Testis (tissue), 3 donors: ENCODE data around the gene GTPBP3. TPM values are rescaled to one million over a fixed set of nuclear protein-coding genes. Genes with fewer than 3 reads are reported as not detected.

Experiments used
- DNase-seq: peaks from one replicate; pipeline ENCODE4 v3.0.0-alpha.2; 2019
- H3K27ac ChIP-seq, 2 donors: fragments of 200-600 bp; sonication (generic); one replicate each; pipeline ENCODE4 v1.5.1; 2019
- H3K27me3 ChIP-seq: fragments of 200-600 bp; sonication (generic); one replicate; pipeline ENCODE4 v1.5.1; 2019
- H3K36me3 ChIP-seq: fragments of 200-600 bp; sonication (generic); one replicate; pipeline ENCODE4 v1.5.1; 2017; ENCODE audit warnings: low read depth; ENCODE audit errors: missing control alignments
- H3K4me1 ChIP-seq: fragments of 200-600 bp; sonication (generic); one replicate; pipeline ENCODE4 v1.5.1; 2019
- H3K4me3 ChIP-seq, 2 donors: fragments of 200-600 bp; sonication (generic); one replicate each; pipeline ENCODE4 v1.5.1; 2017 to 2019
- H3K9me3 ChIP-seq: fragments of 200-600 bp; sonication (generic); one replicate; pipeline ENCODE4 v1.5.1; 2017
- CTCF ChIP-seq, 3 experiments: fragments of 450-650 bp in 2 of 3; fragments of 200-600 bp in 1 of 3; sonication (generic) in 1 of 3; IDR thresholded peaks; one replicate each; pipeline ENCODE4 v1.5.1; 2016 to 2019; ENCODE audit warnings: antibody characterized with exemption in 3 of 3, mild to moderate bottlenecking in 2 of 3, moderate library complexity in 1 of 3
- POLR2A ChIP-seq: fragments of 450-650 bp; IDR thresholded peaks from one replicate; pipeline ENCODE4 v1.6.1; 2017; ENCODE audit warnings: antibody characterized with exemption, mild to moderate bottlenecking, moderate library complexity
- WGBS, 2 donors: methylation state at CpG; one replicate each; pipeline ENCODE4 v1.1.5; 2018; 5-methylcytosine and 5-hydroxymethylcytosine counted together
- intact Hi-C: fragments of 100-400 bp; cut with DNase I; formaldehyde crosslinking; loops from one replicate; pipeline ENCODE4 v1.15.1; 2023; ENCODE audit warnings: low total_unique reads
- polyA plus RNA-seq: library from polyadenylated mRNA; stranded (reverse); fragments of 350-450 nt; fragmentation: Illumina TruSeq; extraction: RNeasy Lipid Tissue Mini Kit (QIAGEN cat#74804); gene quantifications from one replicate; pipeline ENCODE4 v1.2.3, GENCODE V29; 2014; ENCODE audit warnings: low read depth, low replicate concordance; ENCODE audit not compliant: insufficient read depth
- total RNA-seq, 2 donors: library from RNA; depleted of rRNA; stranded (reverse); fragments of >200 nt; gene quantifications; one replicate each; pipeline ENCODE4 v1.2.3, GENCODE V29; 2016

GTPBP3 gene
- total and polyA plus RNA-seq, 3 donors from 2014 or later, result 9.7 to 22.9 (median 21.6) TPM

- peaks cover 34% of the 10 kb centered on the region for H3K4me1 ChIP-seq
- H3K36me3 ChIP-seq, result no peaks in the 10 kb centered on the region
- no peaks in the 10 kb centered on the region for H3K27me3 ChIP-seq
- TF ChIP-seq POLR2A (no peak), CTCF (IDR thresholded peaks at IDR 0.05) (no peak)
- peak; percentile 100 for DNase-seq
- H3K27ac ChIP-seq, result peak within 1 kb of the TSS; percentile 64 to 74
- no peaks in the 10 kb centered on the region for H3K9me3 ChIP-seq
- WGBS, 2 donors, result 0 to 1% methylated on average over 24 to 46 of the region's 46 CpGs
- peak within 1 kb of the TSS; percentile 79 to 98 for H3K4me3 ChIP-seq
- intact Hi-C loops, result no loop called here
These were observed 28.0 kb upstream of the GTPBP3 start, which contains the start of gene DDA1 for GRCh38 chr19:17309198-17309964. Gene DDA1 (plus strand): TSS chr19:17309563. CDS start chr19:17309655, 92 bp downstream.

GRCh38 chr19:17309965-17310461, 27.3 kb upstream of the GTPBP3 start:
- no peaks in the 10 kb centered on the region for H3K9me3 ChIP-seq
- DNase-seq, result no peak
- 6% methylated on average over 13 to 23 of the region's 23 CpGs for WGBS, 2 donors
- TF ChIP-seq CTCF (IDR thresholded peaks at IDR 0.05), result no peak
- TF ChIP-seq POLR2A, result no peak
- H3K4me1 ChIP-seq, result peaks cover 29% of the 10 kb centered on the region
- H3K4me3 ChIP-seq, result peak overlapping the region; percentile 79 to 98
- H3K36me3 ChIP-seq, result no peaks in the 10 kb centered on the region
- H3K27me3 ChIP-seq, result no peaks in the 10 kb centered on the region
- peak overlapping the region; percentile 64 to 74 for H3K27ac ChIP-seq
- intact Hi-C loops, result no loop called here

GRCh38 chr19:17311455-17312188, 25.7 kb upstream of the GTPBP3 start:
- no peak overlapping the region for H3K27ac ChIP-seq
- TF ChIP-seq POLR2A (no peak), CTCF (IDR thresholded peaks at IDR 0.05) (no peak)
- whole genome bisulfite sequencing, 2 donors, result 64 to 78% methylated on average over 8 to 11 of the region's 11 CpGs
- DNase-seq, result no peak
- H3K9me3 ChIP-seq, result no peaks in the 10 kb centered on the region
- peaks cover 23% of the 10 kb centered on the region for H3K4me1 ChIP-seq
- no peaks in the 10 kb centered on the region for H3K27me3 ChIP-seq
- intact Hi-C loops, result no loop called here
- no peaks in the 10 kb centered on the region for H3K36me3 ChIP-seq
- H3K4me3 ChIP-seq, result no peak overlapping the region

- no peak for TF ChIP-seq CTCF (IDR thresholded peaks at IDR 0.05)
- no peak for TF ChIP-seq POLR2A
- Histone ChIP-seq H3K27ac (no peak overlapping the region), H3K4me3 (no peak overlapping the region), H3K36me3 (no peaks in the 10 kb centered on the region), H3K9me3 (no peaks in the 10 kb centered on the region), H3K27me3 (no peaks in the 10 kb centered on the region), H3K4me1 (peaks cover 16% of the 10 kb centered on the region)
- WGBS, 2 donors, result 76 to 77% methylated on average over 11 to 20 of the region's 20 CpGs
- DNase-seq, result no peak
- intact Hi-C loops, result no loop called here
These were observed 24.9 kb upstream of the GTPBP3 start for GRCh38 chr19:17312189-17313113.
